Measurements from ENCODE around the gene PCBD1.

DNA sequence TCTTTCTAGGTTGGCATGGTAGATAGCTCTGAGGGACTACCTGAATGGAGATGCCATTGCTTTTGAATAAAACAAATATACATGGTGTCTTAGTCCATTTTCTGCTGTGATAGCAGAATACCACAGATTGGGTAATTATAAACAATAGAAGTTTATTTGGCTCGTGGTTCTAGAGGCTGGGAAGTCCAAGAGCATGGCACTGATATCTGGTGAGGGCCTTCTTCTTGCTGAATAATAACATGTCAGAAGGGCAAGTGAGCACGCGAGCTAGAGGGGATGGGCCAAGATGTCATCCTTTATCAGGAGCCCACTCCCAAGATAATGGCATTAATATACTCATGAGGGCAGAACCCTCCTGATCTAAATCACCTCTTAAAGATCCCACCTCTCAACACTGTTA is 50.7 kb downstream of the PCBD1 start:
- TF ChIP-seq, protein P1, sequence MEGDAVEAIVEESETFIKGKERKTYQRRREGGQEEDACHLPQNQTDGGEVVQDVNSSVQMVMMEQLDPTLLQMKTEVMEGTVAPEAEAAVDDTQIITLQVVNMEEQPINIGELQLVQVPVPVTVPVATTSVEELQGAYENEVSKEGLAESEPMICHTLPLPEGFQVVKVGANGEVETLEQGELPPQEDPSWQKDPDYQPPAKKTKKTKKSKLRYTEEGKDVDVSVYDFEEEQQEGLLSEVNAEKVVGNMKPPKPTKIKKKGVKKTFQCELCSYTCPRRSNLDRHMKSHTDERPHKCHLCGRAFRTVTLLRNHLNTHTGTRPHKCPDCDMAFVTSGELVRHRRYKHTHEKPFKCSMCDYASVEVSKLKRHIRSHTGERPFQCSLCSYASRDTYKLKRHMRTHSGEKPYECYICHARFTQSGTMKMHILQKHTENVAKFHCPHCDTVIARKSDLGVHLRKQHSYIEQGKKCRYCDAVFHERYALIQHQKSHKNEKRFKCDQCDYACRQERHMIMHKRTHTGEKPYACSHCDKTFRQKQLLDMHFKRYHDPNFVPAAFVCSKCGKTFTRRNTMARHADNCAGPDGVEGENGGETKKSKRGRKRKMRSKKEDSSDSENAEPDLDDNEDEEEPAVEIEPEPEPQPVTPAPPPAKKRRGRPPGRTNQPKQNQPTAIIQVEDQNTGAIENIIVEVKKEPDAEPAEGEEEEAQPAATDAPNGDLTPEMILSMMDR (IDR thresholded peaks at IDR 0.05): no peak
- TF ChIP-seq POLR2A (IDR thresholded peaks at IDR 0.05; ENCODE audit: low read length) (no peak), SREBF2 (IDR thresholded peaks at IDR 0.05) (no peak), RFX5 (IDR thresholded peaks at IDR 0.05) (no peak), HDAC2 (IDR thresholded peaks at IDR 0.05) (no peak), PHF8 (IDR thresholded peaks at IDR 0.05; ENCODE audit: borderline replicate concordance, low read depth) (no peak), KDM1A (IDR thresholded peaks at IDR 0.05; ENCODE audit: low read depth) (no peak)
- TF ChIP-seq, protein P2, sequence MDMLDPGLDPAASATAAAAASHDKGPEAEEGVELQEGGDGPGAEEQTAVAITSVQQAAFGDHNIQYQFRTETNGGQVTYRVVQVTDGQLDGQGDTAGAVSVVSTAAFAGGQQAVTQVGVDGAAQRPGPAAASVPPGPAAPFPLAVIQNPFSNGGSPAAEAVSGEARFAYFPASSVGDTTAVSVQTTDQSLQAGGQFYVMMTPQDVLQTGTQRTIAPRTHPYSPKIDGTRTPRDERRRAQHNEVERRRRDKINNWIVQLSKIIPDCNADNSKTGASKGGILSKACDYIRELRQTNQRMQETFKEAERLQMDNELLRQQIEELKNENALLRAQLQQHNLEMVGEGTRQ (IDR thresholded peaks at IDR 0.05): no peak
